Tibial nerve (tissue), 3 donors: ENCODE measurements around the gene PKD2.

ENCODE experiments used
- POLR2A ChIP-seq, 2 donors: fragments of 450-650 bp; IDR thresholded peaks; one replicate each; pipeline ENCODE4 v1.6.1; 2017; ENCODE audit warnings: antibody characterized with exemption in 2 of 2, mild to moderate bottlenecking in 2 of 2, moderate library complexity in 2 of 2
- TF ChIP-seq, protein P1 (sequence below), 5 experiments: fragments of 200-600 bp in 3 of 5; fragments of 450-650 bp in 2 of 5; sonication (generic) in 3 of 5; IDR thresholded peaks; one replicate each; pipeline ENCODE4 v1.5.1; 2016 to 2019; ENCODE audit warnings: antibody characterized with exemption in 5 of 5, mild to moderate bottlenecking in 3 of 5, moderate library complexity in 2 of 5

DNA sequence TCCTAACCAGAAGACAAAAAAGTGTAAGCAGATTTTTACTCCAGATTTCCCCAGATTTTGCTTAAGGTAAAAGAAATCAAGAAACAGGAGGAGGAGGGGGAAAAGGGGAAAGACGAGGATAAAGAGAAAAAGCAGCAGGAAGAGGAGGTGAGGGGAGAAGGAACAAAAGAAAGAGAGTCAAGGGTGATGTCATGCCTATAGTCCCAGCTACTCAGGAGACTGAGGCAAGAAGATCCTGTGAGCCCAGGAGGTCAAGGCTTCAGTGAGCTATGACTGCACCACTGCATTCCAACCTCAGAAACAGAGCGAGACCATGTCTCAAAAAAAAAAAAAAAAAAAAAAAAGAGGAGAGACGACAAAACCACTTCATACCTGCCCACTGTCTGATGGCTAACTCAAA is 12.0 kb upstream of the PKD2 start:
- TF ChIP-seq, protein P1, sequence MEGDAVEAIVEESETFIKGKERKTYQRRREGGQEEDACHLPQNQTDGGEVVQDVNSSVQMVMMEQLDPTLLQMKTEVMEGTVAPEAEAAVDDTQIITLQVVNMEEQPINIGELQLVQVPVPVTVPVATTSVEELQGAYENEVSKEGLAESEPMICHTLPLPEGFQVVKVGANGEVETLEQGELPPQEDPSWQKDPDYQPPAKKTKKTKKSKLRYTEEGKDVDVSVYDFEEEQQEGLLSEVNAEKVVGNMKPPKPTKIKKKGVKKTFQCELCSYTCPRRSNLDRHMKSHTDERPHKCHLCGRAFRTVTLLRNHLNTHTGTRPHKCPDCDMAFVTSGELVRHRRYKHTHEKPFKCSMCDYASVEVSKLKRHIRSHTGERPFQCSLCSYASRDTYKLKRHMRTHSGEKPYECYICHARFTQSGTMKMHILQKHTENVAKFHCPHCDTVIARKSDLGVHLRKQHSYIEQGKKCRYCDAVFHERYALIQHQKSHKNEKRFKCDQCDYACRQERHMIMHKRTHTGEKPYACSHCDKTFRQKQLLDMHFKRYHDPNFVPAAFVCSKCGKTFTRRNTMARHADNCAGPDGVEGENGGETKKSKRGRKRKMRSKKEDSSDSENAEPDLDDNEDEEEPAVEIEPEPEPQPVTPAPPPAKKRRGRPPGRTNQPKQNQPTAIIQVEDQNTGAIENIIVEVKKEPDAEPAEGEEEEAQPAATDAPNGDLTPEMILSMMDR (IDR thresholded peaks at IDR 0.05), result no peak
- no peak for TF ChIP-seq POLR2A (IDR thresholded peaks at IDR 0.05)
